ENCODE data around the gene WDR37. TPM values are rescaled to one million over a fixed set of nuclear protein-coding genes. Genes with fewer than 3 reads are reported as not detected.

The WDR37 gene
- total RNA-seq, 1 experiment from 2014 or later, result 8.7 TPM

DNA sequence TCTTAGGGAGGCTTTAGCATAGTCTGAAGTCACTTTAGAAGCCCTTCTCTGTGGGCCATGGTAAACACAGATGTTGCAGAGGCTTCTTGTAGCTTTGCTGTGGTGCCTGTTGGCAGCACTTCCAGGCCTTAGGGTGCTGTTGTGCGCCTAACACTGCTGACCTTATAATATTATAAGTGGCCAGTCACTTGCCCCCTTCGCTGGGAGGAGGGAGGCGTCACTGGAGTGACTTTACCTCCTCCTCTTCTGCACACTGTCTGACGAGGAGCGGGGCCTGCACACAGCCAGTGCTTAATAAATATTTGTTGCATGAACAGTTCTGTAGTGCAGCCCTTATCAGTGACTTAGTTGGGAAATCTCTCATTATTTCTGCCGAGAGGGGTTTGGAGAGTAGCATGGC is 63.3 kb downstream of the WDR37 start:
- no peak for DNase-seq (ENCODE audit: low spot score)
- in situ Hi-C loops (cut with HindIII; ENCODE audit: low sequenced_read_pairs), result no loop called here

DNA sequence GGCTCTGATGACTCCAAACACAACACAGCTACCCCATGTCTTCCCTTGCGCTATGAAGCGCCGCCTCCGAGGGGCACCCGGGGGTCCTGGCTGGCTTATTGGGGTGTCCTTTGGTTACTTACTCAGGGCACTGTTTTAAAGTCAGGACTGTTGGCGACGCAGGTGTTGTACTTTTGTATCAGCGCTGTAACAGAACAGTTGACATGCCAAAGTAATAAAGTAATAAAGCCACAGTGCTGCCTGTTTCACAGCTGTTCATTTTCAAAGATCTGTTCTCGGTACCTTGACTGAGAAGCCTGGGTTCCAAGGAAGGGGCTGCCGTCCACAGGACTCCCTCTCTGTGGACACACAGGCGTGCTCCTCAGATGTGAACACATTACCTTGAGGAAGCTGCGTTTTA is 64.1 kb downstream of the WDR37 start:
- in situ Hi-C loops (cut with HindIII; ENCODE audit: low sequenced_read_pairs), result no loop called here
- no peak for DNase-seq (ENCODE audit: low spot score)

DNA sequence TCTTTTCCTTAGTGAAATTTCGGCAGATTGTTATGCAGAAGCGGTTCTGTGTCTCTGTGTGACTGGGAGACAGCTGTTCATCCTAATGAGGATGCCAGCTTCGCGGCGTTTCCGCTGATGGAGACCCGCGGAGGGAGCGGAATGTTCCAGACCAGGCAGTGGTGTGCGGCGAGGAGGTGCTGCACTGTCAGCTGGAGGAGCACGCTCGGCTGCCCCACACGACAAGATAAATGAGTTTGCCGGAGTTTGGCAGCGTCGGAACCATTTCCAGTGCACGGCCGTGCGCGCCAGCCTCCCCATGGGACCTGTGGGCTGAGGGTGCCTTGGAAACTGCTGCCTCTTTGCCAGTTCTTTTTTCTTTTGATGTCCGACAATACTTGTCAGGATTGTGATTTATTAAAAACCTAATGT is 64.6 kb downstream of the WDR37 start:
- DNase-seq (ENCODE audit: low spot score), result no peak
- in situ Hi-C loops (cut with HindIII; ENCODE audit: low sequenced_read_pairs), result no loop called here

DNA sequence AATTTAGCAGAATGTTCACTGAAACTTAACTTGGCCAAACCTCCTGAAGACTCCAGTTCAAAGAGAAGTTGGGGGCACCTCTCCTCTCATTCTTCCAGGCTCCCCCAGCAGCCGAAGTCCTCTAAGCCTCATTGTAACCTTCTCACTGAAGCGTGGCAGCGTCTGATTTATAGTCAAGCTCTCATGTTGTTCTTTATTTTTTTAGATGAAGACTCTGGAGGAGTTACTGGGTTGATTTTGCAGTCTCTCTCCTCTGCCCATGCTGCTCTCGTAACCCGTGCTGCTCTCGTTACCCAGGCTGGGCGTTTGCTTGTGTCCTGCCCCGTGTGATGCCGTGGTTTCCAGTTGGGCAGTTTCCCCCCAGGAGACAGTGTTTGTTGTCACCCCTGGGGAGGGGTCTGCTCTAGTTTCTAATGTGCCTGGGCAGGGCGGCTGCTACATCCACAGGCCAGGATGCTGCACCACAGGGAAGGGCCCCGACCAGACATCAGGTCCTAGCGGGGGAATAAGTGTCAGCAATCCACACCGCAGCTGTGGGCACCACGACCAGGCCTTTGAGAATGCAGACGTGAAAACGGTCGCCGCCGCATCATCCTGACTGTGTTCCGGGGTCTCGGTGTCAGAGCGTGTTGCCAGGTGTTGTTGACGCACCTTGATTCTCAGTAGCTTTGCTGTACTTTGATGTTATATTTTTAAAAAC is 65.2 kb downstream of the WDR37 start:
- DNase-seq (ENCODE audit: low spot score), result no peak

DNA sequence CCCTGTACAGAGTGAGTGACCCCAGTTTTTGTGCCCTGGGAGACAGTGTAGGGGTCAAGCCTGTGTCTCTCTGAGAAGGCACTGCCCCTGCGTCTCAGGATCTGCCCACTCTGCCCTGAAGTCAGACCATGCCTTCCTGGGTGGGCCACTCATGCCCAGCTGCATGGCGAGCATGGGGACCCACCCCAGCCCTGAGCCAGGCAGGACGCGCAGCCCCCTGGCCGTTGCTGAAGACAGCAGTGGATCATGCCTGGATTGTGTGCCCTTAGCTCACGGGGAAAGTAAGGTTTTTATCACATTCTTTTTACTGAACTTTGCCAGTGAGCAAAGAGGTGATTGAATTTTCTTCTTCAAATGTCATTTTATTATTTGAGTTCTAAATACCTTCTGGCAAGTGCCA is 66.2 kb downstream of the WDR37 start:
- in situ Hi-C loops (cut with HindIII; ENCODE audit: low sequenced_read_pairs), result no loop called here
- DNase-seq (ENCODE audit: low spot score), result no peak

More for the DNA sequence above, 65.2 kb downstream of the WDR37 start:
- in situ Hi-C loops (cut with HindIII; ENCODE audit: low sequenced_read_pairs), result no loop called here

DNA sequence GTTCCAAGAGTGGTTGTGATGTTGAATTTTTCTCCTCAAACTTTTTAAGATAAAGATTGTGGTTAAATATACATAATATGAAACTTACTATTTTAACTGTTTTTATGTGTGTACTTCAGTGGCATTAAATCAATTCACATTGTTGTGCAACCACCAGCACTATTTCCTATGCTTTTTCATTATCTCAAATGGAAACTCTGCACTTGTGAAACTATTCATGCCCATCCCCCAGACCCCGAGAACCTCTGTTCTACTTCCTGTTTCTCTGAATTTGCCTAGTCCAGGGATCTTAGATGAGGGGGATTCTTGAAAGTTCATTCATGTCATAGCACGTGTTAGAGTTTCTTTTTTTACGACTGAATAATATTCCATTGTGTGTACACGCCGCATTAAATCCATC is 67.0 kb downstream of the WDR37 start:
- in situ Hi-C loops (cut with HindIII; ENCODE audit: low sequenced_read_pairs), result no loop called here
- DNase-seq (ENCODE audit: low spot score), result no peak

DNA sequence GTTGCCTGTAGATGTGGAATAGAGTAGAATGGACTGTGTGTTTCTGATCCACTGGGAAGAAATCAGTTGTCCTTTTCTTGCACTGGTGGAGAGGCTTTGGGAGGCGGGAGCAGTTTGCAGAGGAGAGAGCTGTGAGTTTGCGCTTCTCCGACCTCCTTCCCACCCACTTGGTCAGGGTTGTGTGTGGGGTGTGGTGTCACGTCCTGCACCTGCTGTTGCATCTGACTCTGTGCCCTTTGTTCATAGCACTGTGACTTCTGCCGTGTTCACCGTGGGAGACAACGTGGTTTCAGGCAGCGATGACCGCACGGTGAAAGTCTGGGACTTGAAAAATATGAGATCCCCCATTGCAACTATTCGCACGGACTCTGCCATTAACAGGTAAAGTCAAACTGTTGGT is 67.8 kb downstream of the WDR37 start:
- no peak for DNase-seq (ENCODE audit: low spot score)
- in situ Hi-C loops (cut with HindIII; ENCODE audit: low sequenced_read_pairs), result no loop called here

DNA sequence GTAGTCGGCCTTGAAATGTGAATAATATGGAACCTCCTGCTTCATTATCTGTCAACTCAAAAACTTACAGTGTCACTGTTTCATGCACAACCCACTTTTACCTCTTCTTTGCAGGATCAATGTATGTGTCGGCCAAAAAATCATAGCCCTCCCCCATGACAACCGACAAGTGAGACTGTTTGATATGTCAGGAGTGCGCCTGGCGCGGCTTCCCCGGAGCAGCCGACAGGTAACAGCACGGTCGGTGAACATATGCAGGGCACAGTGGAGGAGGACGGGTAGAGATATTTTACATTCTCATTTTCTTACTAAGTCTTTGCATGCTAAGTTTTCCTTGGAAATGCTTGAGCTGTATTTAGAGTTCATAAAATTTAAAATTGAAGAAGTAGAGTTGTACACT is 68.6 kb downstream of the WDR37 start:
- in situ Hi-C loops (cut with HindIII; ENCODE audit: low sequenced_read_pairs), result no loop called here
- no peak for DNase-seq (ENCODE audit: low spot score)

DNA sequence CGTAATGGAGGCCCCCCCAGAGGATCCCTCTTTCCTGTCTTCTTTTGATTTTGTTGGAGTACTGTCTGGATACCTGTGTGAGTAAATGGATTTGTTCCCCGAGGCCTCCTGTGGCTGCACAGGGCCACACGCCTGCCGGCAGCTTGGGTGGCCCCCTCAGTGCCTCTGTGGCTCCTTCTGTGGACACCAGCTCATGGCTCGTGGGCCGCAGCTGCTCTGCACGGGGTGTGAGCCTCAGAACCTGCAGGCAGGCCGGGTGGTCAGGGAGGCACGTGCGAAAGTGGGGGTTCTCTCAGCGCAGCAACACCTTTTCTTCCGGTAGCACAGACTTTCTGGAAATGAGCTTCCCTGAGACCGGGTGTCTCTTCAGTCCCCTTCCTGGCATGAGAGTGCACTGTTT is 70.3 kb downstream of the WDR37 start:
- in situ Hi-C loops (cut with HindIII; ENCODE audit: low sequenced_read_pairs), result no loop called here
- DNase-seq (ENCODE audit: low spot score), result no peak

DNA sequence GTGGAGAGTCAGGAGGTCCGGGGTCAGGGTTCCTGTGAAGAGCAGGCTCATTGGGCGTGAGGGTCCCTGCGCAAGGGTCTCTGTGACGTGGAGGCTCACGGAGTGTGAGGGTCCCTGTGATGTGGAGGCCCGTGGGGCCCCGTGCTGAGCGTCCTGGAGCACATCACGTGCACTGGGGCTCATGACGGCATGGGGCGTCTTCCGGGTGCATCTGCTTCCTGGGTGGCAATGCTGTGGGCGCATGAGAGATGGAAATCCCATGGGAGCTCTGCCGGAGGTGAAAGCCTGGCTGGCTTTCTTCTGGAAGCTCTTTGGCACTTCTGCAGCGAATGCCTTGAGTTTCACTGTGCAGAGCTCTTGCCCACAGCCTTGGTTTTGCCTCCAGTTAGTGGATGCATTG is 71.4 kb downstream of the WDR37 start:
- DNase-seq (ENCODE audit: low spot score), result no peak

DNA sequence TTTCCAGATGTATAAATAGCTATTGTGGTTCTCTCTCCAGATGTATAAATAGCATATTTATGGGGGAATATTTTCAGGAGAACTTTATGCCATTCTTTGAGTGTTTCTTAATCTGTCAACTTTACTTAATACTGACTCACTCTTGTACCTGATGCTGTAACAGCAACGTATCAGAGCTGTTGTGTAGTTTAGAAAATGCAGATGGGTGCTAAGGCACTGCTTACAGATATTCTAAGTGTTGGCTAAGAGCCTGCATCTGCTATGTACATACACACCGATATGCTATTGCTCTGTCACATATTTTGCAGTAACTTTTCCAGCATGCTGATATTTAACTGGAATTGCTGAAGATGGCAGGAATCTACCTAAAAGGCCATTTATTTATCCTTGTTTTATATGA is 71.9 kb downstream of the WDR37 start:
- in situ Hi-C loops (cut with HindIII; ENCODE audit: low sequenced_read_pairs), result no loop called here
- DNase-seq (ENCODE audit: low spot score), result no peak

More for the DNA sequence above, 71.4 kb downstream of the WDR37 start:
- in situ Hi-C loops (cut with HindIII; ENCODE audit: low sequenced_read_pairs), result no loop called here

DNA sequence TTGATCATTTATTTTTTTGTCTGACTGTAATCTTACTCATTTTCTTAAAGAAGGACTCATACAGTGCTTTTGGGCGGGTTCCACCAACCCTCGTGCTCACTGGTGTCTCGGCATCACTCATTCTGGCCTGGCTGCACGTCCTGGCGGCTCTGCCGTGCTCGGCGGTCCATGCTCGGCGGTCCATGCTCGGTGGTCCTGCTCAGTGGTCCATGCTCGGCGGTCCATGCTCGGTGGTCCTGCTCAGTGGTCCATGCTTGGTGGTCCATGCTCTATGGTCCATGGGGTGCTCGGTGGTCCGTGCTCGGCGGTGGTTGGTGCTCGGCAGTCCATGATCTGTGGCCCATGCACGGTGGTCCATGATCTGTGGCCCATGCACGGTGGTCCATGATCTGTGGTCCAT is 72.5 kb downstream of the WDR37 start:
- in situ Hi-C loops (cut with HindIII; ENCODE audit: low sequenced_read_pairs), result no loop called here
- no peak for DNase-seq (ENCODE audit: low spot score)

DNA sequence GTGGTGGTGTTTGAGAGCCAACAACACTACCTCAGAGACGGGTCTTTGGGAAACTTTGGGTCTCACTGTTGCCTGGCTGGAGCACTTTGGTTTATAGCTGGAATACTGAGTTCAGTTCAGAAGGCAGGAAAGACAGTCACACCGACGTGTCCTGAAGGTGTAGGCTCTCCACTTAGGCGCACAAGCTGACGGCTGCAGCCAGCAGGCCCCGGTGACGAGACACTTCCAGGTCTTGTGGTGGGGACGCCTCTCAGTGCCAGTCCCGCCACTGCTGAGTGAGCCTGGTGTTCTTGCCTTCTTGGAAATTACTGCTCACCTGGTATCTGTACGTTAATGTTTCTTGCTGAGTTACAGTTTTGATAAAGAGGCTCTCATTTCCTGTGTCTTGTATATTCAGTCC is 74.0 kb downstream of the WDR37 start:
- in situ Hi-C loops (cut with HindIII; ENCODE audit: low sequenced_read_pairs), result no loop called here
- DNase-seq (ENCODE audit: low spot score), result no peak

DNA sequence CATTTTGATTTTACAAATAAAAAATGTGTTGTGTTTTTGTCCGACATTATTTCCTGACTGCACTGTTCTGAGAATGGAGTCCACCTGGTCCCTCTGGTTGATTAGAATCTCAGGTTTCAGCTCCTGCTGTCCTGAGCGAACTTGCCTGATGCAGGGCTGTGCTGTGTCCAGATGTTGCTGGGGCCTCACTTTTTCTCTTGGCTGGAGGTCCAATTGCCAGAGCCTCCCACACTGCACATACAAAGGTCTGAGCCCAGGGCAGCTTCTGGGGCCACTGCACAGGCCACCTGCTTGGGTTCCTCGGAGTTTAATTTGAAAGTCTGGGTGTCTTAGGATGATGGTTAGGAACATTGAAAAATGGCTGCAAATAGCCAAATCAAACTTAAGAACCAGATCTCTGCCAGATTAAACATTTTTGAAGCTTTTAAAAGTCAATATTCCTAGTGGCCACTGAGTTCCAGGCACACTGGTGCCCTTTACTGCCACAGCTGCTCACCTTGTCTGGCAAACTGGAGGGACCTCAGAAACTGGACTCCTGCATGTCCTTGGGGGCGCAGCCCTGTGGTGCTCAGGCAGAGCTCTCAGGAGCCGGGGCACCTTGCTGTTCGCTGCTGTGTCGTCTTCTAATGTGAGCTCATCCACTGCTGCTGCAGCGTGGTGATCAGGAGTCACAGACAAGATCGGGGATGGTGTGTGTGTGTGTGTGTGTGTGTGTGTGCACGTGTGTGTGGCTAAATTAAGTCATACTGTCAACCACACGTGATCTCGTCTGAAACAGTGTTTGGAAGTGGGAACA is 75.0 kb downstream of the WDR37 start:
- in situ Hi-C loops (cut with HindIII; ENCODE audit: low sequenced_read_pairs), result no loop called here
- no peak for DNase-seq (ENCODE audit: low spot score)

DNA sequence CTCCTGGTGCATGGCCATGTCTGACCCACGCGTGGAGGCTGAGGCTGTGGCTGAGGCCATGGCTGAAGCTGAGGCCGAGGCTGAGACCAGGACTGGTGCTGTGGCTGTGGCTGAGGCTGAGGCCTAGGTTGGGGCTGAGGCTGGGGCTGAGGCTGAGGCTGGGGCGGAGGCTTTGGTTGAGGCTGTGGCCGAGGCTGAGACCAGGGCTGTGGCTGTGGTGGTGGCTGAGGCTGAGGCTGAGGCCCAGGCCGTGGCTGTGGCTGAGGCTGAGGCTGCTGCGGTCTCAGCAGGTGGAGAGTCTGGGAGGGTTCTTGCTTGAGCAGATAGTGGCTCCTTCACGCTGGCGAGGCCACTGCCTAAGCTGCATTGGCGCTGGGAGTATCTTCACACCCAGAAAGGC is 76.4 kb downstream of the WDR37 start:
- DNase-seq (ENCODE audit: low spot score), result no peak
- in situ Hi-C loops (cut with HindIII; ENCODE audit: low sequenced_read_pairs), result no loop called here

DNA sequence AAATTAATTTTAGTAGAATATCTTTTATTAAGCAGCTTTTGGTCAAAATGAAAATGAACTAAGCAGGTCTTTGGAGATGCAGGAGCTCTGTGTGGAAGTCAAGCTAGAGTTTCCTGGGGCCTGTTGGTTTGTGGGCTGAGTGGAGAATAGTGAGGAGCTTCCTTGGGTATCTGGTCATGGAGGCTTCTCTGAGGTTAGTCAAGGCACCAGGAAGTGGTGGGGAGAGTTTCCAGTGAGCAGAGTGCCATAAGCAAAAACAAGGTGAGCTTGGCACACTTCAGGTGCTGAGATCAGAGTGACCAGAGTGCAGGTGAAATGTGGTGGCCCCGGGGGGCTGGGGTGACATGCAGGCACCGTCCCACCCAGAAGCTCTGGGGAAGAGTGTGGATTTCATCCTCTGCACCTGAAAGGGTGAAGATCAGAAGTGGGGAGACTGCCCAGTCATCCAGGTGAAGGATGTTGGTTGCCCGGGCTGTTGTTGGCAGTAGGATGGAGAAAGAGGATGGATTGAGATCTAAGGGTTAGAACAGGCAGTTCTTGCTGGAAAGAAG is 77.4 kb downstream of the WDR37 start:
- DNase-seq (ENCODE audit: low spot score), result no peak
- in situ Hi-C loops (cut with HindIII; ENCODE audit: low sequenced_read_pairs), result no loop called here

DNA sequence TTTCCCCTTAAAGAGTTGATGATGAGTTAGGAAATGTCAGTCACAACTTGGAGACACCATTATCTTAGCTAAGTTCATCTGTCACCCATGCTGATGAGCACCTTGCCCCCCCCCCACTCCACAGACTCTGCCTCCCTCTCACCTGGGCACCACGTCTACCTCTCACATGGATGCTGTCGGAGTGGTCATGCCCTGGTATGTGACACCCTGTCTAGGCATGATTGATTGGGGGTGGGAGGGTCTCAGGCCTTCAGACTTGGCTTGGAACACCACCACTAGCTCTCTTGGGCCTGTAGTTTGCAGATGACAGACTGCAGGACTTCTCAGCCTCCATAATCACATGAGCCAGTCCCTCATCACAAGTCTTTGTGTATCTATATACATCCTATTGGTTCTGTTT is 78.0 kb downstream of the WDR37 start:
- in situ Hi-C loops (cut with HindIII; ENCODE audit: low sequenced_read_pairs), result no loop called here
- DNase-seq (ENCODE audit: low spot score), result no peak

DNA sequence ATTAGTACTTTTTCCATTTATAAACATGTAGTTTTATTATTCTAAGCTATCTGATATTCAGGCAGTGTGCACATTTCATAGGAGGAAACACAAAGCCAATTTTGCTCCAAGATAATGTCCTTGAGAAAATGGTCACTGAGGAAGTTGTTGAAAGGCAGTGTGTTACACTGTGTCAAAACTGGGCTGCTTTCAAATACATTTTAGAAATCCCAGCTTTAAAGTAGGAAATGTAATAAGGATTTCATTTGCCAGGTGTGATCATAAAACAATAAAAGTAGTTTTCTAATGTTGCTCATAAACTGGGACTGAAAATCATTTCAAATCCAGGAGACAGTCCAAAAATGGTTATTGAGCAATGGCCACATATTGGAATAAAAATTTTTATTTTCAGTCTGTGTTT is 80.1 kb downstream of the WDR37 start:
- no peak for DNase-seq (ENCODE audit: low spot score)
- in situ Hi-C loops (cut with HindIII; ENCODE audit: low sequenced_read_pairs), result no loop called here

DNA sequence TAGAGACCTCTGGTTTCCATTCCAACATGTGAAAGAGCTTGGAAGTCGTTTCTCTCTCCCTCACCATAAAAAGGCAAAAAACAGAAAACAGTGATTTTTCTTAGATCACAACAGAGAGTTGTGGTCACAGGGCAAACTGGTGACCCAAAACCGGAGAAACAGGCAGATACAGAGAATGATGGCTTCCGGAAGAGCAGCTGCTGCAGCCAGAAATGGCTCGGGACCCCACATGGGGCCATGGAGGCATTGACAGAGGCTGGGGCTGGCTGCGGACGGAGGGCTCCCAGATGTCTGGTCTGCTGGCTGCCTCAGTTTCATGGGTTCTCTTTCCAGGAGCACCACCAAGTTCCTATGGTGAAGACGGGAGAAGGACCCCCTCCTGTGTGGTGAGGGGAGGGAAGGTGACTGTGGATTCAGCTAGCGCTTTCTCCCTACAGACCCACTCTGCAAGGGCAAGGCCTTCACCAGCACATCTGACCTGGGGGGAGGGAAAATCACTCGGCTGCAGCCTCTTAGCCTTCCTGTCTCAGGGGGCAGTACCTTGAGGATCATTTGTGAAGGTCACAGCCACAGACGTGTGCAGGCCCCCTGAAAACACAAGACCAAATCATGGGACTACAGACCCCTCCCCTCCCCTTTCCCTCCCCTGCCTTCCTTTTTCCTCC is 81.4 kb downstream of the WDR37 start:
- no peak for DNase-seq (ENCODE audit: low spot score)
- in situ Hi-C loops (cut with HindIII; ENCODE audit: low sequenced_read_pairs), result no loop called here

DNA sequence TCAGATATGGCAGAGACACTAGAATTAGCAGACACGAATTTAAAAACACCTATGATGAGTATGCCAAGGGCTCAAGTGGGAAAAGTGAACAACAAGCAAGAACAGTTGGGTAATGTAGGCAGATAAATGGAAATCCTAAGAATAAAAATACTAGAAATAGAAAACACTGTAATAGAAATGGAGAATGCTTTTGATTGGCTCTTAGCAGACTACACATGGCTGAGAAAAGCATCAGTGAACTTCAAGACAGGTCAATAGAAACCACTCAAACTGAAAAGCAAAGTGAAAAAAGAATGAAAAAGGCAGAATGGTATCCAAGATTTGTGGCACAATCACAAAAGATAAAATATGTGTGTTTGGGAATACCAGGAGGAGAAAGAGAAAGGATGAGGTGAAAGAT is 82.3 kb downstream of the WDR37 start:
- in situ Hi-C loops (cut with HindIII; ENCODE audit: low sequenced_read_pairs), result no loop called here
- DNase-seq (ENCODE audit: low spot score), result no peak

Measured in G401 (cell line).